Esophagus muscularis mucosa (tissue), 4 donors: ENCODE data around the gene HIC1.

ENCODE experiments used
- EP300 ChIP-seq: sonication (generic); formaldehyde crosslinking; IDR thresholded peaks from one replicate; pipeline ENCODE4 v1.6.1; 2017; ENCODE audit warnings: antibody characterized with exemption
- POLR2A ChIP-seq: fragments of 450-650 bp; IDR thresholded peaks from one replicate; pipeline ENCODE4 v1.6.1; 2017; ENCODE audit warnings: antibody characterized with exemption, moderate library complexity, mild to moderate bottlenecking, low read depth
- POLR2AphosphoS5 ChIP-seq, 2 donors: sonication (generic); formaldehyde crosslinking; IDR thresholded peaks; one replicate each; pipeline ENCODE4 v1.6.1; 2017; ENCODE audit warnings: antibody characterized with exemption in 2 of 2
- TF ChIP-seq, protein P1 (sequence below), 3 experiments: fragments of 200-600 bp in 2 of 3; fragments of 450-650 bp in 1 of 3; sonication (generic) in 2 of 3; IDR thresholded peaks; one replicate each; pipeline ENCODE4 v1.5.1; 2017 to 2019; ENCODE audit warnings: antibody characterized with exemption in 3 of 3, mild to moderate bottlenecking in 2 of 3, moderate library complexity in 1 of 3

DNA sequence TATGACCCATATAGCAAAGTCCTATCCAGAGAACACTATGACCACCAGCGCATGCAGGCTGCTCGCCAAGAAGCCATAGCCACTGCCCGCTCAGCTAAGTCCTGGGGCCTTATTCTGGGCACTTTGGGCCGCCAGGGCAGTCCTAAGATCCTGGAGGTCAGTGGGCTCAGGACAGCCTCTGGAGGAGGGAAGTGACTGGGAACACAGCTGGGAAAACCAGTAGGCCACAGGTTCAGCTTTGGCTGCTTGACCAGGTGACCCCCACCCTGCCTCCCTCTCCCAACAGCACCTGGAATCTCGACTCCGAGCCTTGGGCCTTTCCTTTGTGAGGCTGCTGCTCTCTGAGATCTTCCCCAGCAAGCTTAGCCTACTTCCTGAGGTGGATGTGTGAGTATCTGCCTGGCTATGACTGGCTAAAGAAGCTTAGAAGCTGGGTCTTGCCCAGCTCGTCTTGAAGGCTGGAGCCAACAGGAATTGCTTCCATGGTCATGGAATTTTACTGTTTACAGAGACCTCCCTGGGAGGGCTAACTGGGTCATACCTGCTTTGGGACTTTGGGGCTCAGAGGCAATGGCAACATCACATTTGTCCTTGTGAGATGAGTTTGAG is 14.6 kb upstream of the HIC1 start:
- TF ChIP-seq, protein P1, sequence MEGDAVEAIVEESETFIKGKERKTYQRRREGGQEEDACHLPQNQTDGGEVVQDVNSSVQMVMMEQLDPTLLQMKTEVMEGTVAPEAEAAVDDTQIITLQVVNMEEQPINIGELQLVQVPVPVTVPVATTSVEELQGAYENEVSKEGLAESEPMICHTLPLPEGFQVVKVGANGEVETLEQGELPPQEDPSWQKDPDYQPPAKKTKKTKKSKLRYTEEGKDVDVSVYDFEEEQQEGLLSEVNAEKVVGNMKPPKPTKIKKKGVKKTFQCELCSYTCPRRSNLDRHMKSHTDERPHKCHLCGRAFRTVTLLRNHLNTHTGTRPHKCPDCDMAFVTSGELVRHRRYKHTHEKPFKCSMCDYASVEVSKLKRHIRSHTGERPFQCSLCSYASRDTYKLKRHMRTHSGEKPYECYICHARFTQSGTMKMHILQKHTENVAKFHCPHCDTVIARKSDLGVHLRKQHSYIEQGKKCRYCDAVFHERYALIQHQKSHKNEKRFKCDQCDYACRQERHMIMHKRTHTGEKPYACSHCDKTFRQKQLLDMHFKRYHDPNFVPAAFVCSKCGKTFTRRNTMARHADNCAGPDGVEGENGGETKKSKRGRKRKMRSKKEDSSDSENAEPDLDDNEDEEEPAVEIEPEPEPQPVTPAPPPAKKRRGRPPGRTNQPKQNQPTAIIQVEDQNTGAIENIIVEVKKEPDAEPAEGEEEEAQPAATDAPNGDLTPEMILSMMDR (IDR thresholded peaks at IDR 0.05) = no peak
- TF ChIP-seq POLR2A (no peak), POLR2AphosphoS5 (IDR thresholded peaks at IDR 0.05) (no peak), EP300 (no peak)
